A204.1 (cell line): ENCODE measurements around the gene EBF3.

Experiments
- FAIRE-seq: peaks from 2 replicates; lab custom pipeline; 2012; peaks lifted over from hg19 to GRCh38; lab: Jason Lieb, UNC

Gene EBF3

DNA sequence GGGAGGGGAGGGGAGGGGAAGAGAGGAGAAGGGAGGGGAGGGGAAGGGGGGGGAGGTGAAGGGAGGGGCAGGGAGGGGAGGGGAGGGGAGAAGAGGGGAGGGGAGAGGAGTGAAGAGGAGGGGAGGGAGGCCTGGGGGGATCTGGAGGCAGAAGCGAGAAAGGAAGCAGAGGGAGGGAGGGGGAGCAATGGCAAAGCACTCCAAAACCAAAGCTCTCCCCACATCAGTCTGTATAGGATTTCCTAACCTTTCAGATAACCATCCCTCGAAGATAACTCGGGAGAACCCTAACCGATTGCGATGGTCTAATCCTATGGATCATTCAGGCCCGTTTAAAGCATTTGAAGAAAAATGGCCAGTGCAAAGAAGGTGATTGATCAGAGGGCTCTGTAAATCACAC, 19.0 kb downstream of the EBF3 start:
- FAIRE-seq, result no peak

DNA sequence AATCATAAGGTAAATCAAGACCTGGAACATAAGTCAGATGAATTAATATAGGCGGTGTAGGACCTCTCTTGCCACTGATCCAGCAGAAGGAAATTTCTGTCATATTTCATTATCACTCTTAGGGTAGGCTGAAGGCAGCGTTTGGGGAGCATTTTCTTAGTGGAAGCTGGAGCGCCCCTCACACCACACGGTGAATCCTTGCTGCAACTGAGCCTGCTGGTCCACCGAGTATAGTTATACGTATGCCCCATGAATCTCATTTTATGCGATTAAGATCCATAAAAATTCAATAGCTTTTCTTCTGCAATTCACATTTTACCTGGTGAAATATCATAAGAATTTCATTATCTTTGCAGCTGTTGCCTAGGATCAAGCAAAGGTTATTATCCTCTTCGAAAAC, 19.6 kb downstream of the EBF3 start:
- FAIRE-seq, result no peak

DNA sequence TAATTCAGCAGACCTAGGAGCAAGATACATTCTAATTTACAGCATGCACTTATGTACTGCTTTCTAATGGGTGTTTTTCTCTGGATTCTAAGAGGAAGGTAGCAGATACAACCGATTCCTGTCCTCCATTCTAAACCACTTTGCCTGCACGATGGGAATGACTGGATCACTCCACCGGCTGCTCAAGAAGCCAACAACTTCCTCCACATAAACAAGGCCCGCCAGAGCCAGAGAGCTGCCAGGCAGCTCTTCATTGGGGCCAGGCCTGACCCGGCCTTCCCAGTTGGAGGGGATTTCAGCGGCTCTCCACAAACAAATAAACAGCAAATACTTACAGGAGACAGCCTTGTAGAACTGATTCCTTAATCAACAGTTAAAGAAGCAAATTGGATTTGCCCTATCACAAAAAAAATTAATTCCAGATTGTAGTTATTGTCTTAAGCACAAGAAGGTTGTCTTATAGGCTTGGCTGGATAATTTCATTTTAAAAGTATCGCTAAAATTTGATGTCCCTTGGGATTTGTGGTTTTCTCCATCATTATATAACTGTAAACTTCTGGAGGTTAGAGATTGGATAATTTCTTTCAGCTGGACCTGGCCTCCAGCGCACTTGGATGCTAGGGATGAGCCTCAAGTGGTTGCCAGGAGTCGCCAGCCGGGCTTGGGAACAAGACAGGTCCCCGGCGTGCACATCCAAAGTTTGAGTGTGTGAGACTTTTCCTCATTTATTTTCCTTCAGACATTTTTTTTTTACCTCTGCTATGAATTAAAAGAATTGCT, 20.9 kb downstream of the EBF3 start:
- no peak for FAIRE-seq

DNA sequence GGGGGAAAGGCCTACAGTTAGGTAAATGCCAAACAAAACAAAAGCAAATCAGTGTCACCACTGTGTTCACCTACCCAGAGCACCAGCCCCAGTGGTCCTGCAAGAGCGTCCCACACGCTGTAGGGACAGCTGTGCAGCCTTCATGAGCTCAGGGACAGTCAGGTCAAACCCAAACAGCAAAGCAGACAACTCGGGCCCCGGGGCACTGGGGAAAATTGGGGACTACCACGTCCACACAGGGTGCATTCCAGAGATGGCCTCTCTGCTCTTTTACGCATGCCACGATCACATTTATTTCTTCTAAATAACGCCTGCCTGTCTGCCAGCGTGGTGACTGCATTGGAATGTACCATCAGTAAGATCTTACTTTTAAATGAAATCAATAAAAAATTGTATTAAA, 21.7 kb downstream of the EBF3 start:
- no peak for FAIRE-seq

DNA sequence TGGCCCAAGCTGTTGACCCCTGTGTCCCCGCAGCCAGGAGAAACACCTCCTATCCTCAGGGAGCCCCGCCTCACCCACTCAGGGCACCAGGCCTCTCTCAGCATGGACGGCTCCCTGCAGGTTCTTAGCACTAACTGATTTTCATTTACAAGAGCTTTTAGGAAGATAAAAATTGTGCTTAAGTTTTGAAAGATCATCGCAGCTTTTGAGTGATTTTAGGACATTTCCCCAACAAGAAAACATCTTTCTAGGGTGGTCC, 22.1 kb downstream of the EBF3 start:
- FAIRE-seq, result no peak

DNA sequence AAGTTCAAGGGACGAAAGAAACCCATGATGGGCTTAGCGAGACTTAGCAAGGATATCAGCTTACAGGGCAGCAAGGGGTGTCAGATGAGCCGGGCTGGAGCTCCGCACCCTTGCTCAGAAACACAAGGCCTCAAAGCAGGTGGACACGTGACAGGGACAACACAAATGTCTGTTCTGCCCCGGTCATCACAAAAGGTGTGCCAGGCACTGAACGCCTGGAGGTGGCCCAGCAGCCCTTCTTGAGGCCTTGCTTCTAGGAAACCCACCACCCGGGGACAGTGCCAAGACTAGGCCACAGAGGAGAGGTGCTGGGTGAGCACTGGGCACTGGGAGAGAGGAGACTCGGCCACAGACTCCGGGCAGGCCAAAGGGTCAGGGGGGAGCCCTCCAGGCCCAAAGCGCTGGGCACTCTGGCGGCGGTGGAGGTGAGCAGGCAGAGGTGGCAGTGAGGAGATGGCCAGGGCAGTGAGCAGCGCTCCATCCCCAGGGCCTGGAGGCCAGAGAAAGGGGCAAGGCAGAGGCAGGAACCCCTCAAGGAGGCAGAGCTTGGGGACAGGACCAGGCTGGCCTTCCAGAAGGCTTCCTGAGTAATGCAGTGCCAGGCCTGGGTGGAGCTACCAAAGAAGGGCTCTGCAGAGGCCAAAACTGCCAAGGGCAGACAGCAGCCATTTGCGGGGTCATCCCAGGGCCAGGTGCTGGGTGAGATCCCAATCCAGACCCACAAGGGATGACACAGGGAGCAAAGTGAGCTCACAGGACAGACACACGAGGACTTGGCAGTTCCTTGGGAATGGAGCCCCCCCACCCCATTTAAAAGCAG, 22.7 kb downstream of the EBF3 start:
- no peak for FAIRE-seq

DNA sequence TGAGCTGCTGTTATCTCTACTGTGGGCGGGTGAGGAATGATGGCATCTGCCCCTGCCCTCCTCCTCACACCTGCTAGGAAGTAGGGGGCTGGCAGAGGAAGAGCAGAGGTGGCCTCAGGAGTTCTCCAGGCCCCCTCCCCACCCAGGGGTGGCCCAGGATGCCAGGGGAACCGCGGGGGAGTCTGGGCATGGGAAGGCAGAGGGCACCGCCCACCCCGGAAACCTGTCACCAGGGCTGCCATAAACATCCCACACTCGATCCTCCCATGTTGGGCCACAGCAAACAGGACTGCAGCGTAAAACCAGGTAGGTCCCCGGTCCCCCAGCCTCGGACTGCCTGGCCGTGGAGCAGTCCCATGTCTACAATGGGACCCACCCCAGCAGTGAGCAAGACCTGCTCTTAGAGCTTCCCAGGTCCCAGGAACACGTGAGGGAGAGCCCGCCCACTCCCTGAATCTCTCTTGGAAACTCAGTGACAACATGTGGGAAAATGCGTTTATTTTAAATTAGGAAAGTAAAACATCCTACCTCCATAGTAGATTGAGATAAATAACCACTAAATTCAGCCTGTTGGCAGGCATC, 23.4 kb downstream of the EBF3 start:
- FAIRE-seq, result no peak

DNA sequence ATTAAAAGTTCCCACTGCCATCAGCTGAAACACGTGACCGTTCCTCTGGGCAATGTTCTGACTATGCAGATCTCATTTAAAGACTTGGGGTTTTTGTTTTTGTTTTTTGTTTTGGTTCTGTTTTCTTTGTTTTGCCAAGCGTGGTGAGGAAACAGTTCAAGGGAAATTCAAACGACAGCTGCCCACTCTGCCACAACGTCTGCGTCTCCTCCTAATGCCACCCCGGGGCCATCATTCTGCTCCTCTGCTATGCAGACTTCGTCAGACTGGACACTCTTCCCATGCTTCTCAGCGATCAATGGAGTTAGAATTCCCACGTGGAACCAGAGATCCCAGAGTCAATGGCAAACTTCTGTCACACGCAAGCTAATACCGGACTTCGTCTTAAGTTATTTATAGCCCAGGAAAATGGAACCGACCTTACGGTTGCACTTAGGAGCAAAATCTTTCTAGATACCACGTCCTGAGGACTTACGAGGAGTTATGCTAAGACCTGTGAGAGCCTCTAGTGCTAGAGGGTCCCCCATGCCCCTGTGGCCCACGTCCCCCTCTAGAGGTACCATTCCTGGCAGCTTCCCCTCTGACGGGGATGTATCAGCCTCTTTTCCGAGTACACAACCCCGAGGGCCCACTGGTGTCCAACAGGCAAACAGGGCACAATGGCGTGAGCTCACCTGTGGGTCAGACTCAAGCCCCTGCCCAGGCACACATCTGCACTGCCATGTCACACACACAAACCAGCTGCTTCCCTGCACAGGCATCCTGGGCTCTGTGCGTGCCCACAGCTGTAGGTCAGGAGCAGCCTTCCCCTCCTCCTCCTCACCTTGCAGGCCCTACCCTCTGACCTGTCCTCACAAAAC, 24.4 kb downstream of the EBF3 start:
- no peak for FAIRE-seq

DNA sequence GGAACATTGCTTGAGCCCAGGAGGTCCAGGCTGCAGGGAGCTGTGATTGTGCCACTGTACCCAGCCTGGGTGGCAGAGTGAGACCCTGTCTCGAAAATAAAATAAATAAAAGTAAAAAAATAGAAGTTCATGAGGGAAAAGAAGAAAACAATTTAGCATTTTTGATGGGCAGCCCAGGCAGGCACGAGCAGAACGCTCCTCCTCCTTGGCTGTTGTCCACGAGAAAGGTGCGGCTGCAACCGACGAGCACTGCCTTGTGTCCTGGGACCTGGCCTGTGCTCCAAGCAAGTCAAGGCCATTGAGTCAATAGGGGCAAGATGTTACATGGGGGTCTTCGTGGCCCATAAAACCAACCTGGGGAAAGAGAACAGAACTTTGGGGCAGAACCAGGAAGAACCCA, 25.6 kb downstream of the EBF3 start:
- no peak for FAIRE-seq

DNA sequence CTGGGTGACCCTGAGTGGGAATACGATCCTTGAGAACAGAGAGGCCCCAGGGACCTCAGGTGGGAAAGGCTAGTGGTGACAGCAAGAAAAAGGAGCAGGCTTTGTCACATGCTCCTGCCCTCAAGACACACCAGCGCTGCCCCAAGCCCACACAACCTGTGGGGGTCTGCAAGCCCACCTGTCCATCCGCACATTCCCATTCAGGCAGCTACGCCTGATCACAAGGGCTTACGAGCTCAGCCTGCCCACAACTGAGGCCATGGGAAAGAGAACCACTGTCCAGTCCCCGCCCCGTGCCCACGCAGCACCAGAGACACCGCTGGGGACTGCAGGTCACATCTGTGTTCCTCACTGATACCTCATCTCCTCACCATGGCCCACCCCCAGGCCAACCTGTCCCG, 26.7 kb downstream of the EBF3 start:
- no peak for FAIRE-seq

DNA sequence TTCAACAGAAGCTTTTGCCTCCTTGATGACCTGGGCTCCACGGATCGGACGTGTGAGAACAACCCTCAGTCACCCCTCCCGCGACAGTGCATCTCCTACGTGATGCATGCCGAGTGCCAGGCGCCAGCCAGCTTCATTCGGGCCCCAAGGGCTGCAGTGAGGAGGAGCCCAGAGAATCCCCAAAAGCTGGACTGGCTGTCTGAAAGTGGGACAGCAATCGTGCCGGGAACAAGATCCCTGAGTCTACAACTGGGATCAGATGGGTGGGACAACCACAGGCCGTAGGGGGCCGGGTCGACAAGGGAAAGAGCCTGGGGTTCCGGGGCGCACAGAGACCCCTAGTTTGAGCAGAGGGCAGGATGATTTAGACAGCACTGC, 27.2 kb downstream of the EBF3 start:
- FAIRE-seq, result no peak

DNA sequence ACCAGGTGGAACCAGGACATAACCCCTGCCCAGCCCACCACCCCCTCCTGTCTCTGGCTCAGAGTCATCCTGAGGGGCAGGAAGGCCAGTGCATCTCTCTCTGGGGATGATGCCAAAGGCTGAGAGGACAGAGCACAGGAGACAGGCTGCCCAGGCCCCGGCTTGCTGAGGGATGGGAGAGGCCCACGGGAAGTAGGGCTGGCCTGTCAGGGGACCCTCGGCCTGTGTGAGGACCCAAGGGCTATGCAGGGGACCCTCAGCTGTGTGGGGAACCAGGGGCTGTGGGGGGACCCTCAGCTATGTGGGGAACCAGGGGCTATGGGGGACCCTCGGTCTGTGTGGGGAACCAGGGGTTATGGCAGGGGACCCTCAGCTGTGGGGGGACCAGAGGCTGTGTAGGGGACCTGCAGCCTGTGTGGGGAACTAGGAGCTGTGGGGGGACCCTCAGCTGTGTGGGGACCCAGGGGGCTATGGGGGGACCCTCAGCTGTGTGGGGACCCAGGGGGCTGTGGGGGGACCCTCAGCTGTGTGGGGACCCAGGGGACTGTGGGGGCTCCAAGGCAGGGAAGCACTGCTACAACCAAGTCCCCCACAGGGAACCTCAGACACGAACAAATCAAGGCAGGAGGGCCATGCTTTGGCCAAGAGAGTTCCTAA, 27.7 kb downstream of the EBF3 start:
- FAIRE-seq, result no peak

DNA sequence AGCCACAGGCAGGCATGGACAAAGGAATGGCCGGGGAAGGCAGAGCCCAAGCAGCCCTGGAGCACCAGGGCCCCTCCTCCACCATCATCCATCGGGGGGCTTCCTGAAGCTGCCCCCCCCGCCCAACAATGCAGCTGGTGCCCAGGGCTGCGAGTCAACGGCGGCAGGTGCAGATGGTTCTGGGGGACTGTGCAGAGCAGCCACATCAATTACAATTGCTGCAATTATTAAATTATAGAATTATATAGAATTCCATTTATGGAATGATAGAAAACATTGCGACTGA, 28.3 kb downstream of the EBF3 start:
- no peak for FAIRE-seq

DNA sequence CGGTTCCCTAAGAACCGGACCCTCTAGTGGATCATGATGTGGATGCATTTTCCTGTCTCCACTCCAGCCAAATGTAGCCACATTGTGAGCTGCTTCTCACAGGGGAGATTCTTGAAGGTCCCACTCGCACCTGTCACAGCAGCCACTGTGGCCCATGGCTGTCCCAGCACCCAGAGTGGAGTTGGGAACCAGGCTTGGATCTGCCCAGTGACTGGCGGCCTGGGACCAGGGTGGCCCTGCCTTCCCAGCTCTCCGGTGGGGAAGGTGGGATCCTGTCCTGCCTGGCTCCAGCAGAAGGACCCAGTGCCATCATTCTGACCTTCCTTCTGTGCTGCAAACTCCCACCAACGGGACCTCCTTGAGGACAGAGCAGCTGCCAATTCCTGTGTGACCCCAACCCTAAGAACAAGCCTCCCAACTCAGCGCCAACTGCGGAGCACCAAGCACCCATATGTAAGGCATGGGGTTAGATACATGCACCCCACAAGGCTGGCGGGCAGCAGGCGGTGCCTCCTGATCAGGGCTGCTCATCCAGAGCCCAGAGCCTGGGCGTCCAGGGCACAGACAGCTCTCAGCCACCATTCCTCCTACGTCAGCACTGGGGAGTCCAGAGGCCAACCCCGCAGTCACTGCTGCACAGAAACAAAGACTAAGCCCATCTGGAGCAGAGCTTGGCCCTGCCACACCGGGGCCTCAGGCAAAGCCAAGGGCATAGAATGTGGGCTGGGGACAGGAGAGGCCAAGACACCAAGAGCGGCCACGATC, 28.8 kb downstream of the EBF3 start:
- FAIRE-seq, result no peak

DNA sequence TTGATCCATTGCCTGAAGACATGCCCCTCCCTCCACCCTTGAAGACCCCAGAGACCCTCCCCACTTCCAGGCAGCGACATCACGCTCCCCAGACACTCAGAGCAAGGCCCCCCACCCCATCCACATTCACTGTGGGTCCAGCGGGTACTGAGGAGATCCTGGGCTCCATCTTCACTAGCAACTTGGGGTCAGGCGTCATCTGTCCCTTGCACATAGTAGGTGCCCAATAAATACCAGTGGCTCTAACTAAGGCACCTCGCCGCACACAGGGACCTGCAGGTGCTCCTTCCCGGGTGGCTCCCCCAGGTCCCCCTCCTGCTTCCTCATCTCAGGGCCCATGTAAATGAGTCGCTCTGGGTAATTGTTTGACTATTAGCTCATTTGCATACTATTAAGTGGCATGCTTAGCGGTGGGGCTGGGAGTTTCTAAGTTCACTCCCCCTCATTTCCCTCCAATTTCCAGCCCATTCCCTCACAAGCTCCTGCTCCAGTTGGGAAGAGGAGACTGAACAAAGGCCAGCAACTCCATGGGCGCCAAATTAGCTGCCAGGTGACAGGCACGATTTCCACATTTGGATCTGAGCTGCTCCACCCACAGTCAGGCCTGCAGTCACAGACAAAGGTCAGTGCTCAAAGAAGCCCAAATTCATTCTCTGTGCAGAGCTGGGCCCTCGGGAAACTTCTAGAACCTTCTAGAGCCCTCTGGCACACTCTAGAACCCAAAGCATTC, 29.7 kb downstream of the EBF3 start:
- no peak for FAIRE-seq

DNA sequence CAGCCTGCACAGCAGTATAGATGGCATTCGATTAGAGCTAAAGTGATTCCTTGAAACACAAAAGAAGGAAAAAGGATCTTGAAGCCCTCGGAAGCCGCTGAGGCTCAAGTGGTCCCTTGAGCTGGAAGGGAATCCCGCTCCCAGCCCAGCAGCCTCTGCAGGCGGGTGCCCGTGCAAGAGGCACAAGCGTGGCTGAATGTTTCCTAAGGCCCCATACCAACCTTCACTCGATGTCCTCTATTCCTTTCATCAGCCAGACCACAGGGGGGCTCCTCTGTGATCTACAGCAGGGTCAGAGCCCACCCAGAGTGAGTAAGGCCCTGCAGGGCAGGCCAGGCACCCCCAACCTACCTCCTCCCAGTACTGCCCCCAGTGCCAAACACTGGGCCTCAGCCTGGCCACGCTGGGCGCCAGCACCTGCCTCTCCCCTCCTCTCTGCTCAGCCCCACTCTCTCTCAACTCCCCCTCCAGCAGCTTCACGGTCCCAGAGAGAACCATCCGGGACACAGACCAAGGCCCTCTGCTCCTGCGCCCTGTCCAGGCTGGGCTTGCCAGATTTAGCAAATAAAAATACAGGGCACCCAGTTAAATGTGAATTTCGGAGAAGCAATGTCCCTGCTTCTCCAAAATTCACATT, 30.5 kb downstream of the EBF3 start:
- FAIRE-seq, result no peak

DNA sequence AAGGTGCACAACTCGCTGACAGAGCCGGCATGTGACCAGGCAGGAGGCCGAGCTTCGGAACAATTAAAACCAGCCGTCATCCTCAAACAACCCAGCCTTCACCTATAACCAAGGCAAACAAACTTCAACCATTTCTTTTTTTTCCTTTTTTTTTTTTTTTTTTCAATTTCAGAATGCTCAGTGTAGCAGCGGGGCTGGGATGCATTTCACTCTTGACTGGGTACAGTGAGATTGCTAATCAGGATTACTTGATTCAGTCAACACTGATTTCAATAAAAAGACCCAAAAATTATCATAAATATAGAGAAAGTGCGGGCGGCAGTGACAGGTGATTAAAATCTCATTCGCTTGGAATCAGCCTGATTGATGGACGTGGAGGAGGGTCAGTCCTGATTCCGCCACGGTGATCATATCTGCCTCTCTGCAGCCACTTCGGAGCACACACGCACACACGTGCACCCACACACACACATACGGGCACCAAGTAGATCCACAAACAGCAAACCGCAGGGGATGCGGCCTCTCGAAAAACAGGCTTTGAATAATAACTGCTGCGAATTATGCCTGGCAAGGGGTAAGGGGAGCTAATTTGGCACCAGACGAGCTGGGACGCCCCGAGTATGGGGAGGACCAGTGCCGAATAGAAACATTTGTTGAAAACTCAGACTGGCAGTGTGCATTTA, 31.2 kb downstream of the EBF3 start:
- no peak for FAIRE-seq

DNA sequence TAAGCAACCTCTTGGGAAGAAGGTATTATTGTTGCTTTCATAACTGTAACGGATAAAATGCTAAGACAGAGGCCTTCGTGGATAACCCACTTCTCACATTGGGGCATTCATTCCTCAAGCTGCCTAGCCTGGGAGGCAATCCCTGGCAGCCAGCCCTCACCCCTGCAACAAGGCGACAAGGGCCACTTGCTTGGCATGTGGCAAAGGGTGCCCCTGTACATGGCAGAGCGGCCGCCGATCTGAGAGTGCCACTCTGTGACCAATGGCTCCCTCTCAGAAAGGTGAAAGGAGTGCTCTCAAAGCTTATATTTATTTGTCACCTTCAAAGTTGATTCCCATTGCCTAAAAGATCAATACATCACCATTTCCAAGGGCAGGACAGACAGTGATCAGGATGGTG, 31.9 kb downstream of the EBF3 start:
- no peak for FAIRE-seq

DNA sequence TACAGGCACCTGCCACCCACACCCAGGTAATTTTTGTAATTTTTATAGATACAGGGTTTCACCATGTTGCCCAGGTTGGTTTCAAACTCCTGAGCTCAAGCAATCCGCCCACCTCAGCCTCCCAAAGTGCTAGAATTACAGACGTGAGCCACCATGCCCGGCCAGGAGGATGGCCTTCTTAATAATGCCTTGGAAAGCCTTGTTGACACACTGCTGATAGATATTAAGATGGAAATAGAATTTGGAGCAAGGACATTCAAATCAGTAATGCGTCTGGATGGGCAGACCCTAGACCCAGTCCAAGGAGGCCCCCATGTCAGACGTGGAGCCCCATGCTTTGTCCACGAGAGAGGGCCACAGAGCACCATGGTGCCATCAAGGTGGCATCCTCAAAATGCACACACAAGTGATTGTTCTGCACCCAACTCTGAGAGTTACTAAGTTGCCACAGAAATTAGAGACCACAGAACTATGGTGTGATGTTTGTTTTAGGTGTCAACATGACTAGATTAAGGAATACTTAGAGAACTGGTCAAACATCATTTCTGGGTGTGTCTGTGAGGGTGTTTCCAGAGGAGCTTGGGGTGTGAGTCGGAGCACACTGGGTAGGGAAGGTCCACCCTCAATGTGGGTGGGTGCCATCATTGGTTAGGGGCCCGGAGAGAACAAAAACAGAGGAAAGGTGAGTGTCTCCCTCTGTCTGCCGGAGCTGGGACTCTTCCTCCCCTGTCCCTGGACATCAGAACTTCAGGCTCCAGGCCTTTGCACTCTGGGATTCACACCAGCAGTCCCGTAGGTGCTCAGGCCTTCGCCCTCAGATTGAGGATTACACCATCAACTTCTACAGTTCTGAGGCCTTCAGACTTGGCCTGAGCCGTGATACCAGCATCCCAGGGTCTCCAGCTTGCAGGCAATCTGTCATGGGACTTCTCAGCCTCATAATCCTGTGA, 34.5 kb downstream of the EBF3 start:
- FAIRE-seq, result no peak
